NCI-H82 (cell line): ENCODE data around the gene MEFV.
A peak's percentile ranks its signal among the peaks of the same experiment; 100 is the strongest.
"Not testable (repeated sequence)": the region's sequence is repeated elsewhere in the genome, so short reads cannot be mapped to it uniquely, and the experiment has no call there.

Source experiments
- DNase-seq: peaks from one replicate; lab custom pipeline; 2025; lab: John Stamatoyannopoulos, UW

MEFV gene

GRCh38 chr16:3256146-3256865 lies at the start of gene MEFV:
TSS of gene MEFV (minus strand) at chr16:3256633. CDS start at chr16:3256587, 46 bp downstream.
- DNase-seq: no peak

- no peak for DNase-seq
These were observed 49.6 kb upstream of the MEFV start for GRCh38 chr16:3306078-3306477.

- peak; percentile 94 for DNase-seq
These were observed 49.0 kb upstream of the MEFV start, which contains the start of the genes TIGD7 and ZNF75A for GRCh38 chr16:3305109-3306068. TSS of gene TIGD7 (minus strand) at chr16:3305430. CDS start at chr16:3300614, 4,816 bp downstream. TSS of gene ZNF75A (plus strand) at chr16:3305497. CDS start at chr16:3308429, 2,932 bp downstream.

- DNase-seq: no peak
These were observed 47.9 kb upstream of the MEFV start for GRCh38 chr16:3304370-3304769.

- DNase-seq: no peak
These were observed 39.4 kb upstream of the MEFV start for GRCh38 chr16:3295783-3296182.

- no peak for DNase-seq
These were observed 38.8 kb upstream of the MEFV start for GRCh38 chr16:3295209-3295608.

GRCh38 chr16:3292604-3293003 lies 36.2 kb upstream of the MEFV start:
- no peak for DNase-seq

GRCh38 chr16:3289998-3290673 lies 33.7 kb upstream of the MEFV start:
- DNase-seq: no peak

GRCh38 chr16:3285131-3285530 lies 28.7 kb upstream of the MEFV start:
- DNase-seq: no peak

GRCh38 chr16:3283543-3284447 lies 27.4 kb upstream of the MEFV start:
- DNase-seq: no peak

GRCh38 chr16:3282730-3283542 lies 26.5 kb upstream of the MEFV start, which contains the start of gene ZNF263:
TSS of gene ZNF263 (plus strand) at chr16:3283491. CDS start at chr16:3283819, 328 bp downstream.
- peak; percentile 98 for DNase-seq

GRCh38 chr16:3282103-3282729 lies 25.8 kb upstream of the MEFV start:
- peak; percentile 87 for DNase-seq

- no peak for DNase-seq
These were observed 24.9 kb upstream of the MEFV start for GRCh38 chr16:3281222-3281820.

GRCh38 chr16:3276679-3277078 lies 20.2 kb upstream of the MEFV start:
- DNase-seq: no peak

GRCh38 chr16:3274947-3275346 lies 18.5 kb upstream of the MEFV start:
- no peak for DNase-seq

- peak; percentile 67 for DNase-seq
These were observed 18.1 kb upstream of the MEFV start for GRCh38 chr16:3274490-3274889.

GRCh38 chr16:3271281-3271680 lies 14.8 kb upstream of the MEFV start:
- not testable (repeated sequence) for DNase-seq

- DNase-seq: not testable (repeated sequence)
These were observed 14.3 kb upstream of the MEFV start for GRCh38 chr16:3270718-3271117.

GRCh38 chr16:3268294-3268693 lies 11.9 kb upstream of the MEFV start:
- DNase-seq: no peak
